Measurements from ENCODE around the gene UBL4A. TPM values are rescaled to one million over a fixed set of nuclear protein-coding genes. Genes with fewer than 3 reads are reported as not detected.

Gene UBL4A
- polyA plus RNA-seq, 1 of the 3 experiments (the other 2 are of a cell fraction), result 27.8 TPM

- no peak for TF ChIP-seq RFX5 (IDR thresholded peaks at IDR 0.05; ENCODE audit: low read length)
Measured at GRCh38 chrX:154450312-154450711, 36.1 kb downstream of the UBL4A start (continued).

DNA sequence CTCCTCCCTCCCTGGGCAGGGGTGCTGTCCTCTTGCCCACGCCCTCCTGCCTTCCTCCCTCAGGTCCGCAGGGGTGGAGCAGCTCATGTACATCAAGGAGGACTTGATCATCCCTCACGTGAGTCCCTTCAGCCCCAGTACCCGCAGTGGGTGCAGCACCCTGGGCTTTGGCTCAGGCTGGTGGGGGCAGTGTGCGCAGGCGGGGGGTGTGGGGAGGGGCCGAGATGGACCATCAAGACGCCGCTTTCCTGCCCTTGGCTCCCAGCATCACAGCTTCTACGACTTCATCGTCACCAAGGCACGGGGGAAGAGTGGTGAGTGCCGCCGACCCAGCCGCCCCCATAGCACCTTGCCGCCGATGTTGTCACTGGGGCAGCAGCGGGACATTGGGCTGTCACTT is 36.8 kb downstream of the UBL4A start:
- WGBS (ENCODE audit: low lambda C conversion rate), result 77% methylated on average over 4 of the region's 18 CpGs
- no peak for DNase-seq
- Histone ChIP-seq H3K4me3 (ENCODE audit: low read depth in 2 of 2, low read length in 1 of 2) (no peak overlapping the region), H3K79me2 (ENCODE audit: insufficient read depth) (peaks cover 16% of the 10 kb centered on the region), H3K9me3 (no peaks in the 10 kb centered on the region), H3K4me1 (ENCODE audit: control insufficient read depth in 1 of 2, insufficient read depth in 2 of 2, low read depth in 1 of 2, low read length in 1 of 2) (peaks cover 0 to 11% of the 10 kb centered on the region in 2 experiments; a peak in 1 of 4 replicates), H3K27ac (ENCODE audit: low read depth in 2 of 2, low read length in 1 of 2) (no peak overlapping the region), H3K27me3 (ENCODE audit: insufficient read depth) (peaks cover 23% of the 10 kb centered on the region), H3K4me2 (no peak overlapping the region), H3F3A (replicated peaks; ENCODE audit: insufficient read depth) (no peaks in the 10 kb centered on the region), H2AFZ (ENCODE audit: low read depth) (no peak overlapping the region), H3K36me3 (replicated peaks in 1 of 2; ENCODE audit: control insufficient read depth in 1 of 2, insufficient read depth in 2 of 2, low read length in 1 of 2) (peaks cover 0 to 2% of the 10 kb centered on the region in 2 experiments), H3K9ac (no peak overlapping the region), H4K20me1 (ENCODE audit: insufficient read depth) (0 out of 2 replicates have a peak, but pooled peaks cover 5% of the 10 kb centered on the region), H3K9me2 (no peaks in the 10 kb centered on the region)
- ChIA-PET POLR2A (no interaction called here), CTCF (interaction anchor here (1.0 kb wide), 1 partner anchor 50 kb away, joined by 3 read pairs; no protein-coding TSS in a partner anchor)
- TF ChIP-seq MEF2A (IDR thresholded peaks at IDR 0.05; ENCODE audit: borderline replicate concordance, low read depth) (no peak), EZH2phosphoT487 (IDR thresholded peaks at IDR 0.05; ENCODE audit: borderline replicate concordance, low read depth) (no peak), POLR2AphosphoS5 (IDR thresholded peaks at IDR 0.05; ENCODE audit: low read depth, low read length) (no peak), CHD2 (IDR thresholded peaks at IDR 0.05; ENCODE audit: low read length, partially characterized antibody) (no peak), MXI1 (IDR thresholded peaks at IDR 0.05; ENCODE audit: low read depth, low read length) (no peak), SMC3 (IDR thresholded peaks at IDR 0.05; ENCODE audit: low read depth, low read length) (no peak), USF1 (IDR thresholded peaks at IDR 0.05; ENCODE audit: borderline replicate concordance, low read depth) (no peak), EP300 (IDR thresholded peaks at IDR 0.05; ENCODE audit: borderline replicate concordance in 1 of 2, low read depth in 1 of 2, low read length in 1 of 2) (no peak), RCOR1 (IDR thresholded peaks at IDR 0.05; ENCODE audit: low read length) (no peak), USF2 (IDR thresholded peaks at IDR 0.05; ENCODE audit: borderline replicate concordance, low read depth, low read length) (no peak), YY1 (IDR thresholded peaks at IDR 0.05; ENCODE audit: low read depth) (no peak), GABPA (IDR thresholded peaks at IDR 0.05; ENCODE audit: low read depth) (no peak), FOXJ3 (CRISPR knock-in tag; IDR thresholded peaks at IDR 0.05) (no peak), GATA2 (CRISPR knock-in tag; IDR thresholded peaks at IDR 0.05) (no peak), JUND (IDR thresholded peaks at IDR 0.05) (no peak), RAD21 (IDR thresholded peaks at IDR 0.05; ENCODE audit: low read length) (no peak)
- TF ChIP-seq, protein P1, sequence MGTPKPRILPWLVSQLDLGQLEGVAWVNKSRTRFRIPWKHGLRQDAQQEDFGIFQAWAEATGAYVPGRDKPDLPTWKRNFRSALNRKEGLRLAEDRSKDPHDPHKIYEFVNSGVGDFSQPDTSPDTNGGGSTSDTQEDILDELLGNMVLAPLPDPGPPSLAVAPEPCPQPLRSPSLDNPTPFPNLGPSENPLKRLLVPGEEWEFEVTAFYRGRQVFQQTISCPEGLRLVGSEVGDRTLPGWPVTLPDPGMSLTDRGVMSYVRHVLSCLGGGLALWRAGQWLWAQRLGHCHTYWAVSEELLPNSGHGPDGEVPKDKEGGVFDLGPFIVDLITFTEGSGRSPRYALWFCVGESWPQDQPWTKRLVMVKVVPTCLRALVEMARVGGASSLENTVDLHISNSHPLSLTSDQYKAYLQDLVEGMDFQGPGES (IDR thresholded peaks at IDR 0.05; ENCODE audit: low read depth, low read length), result no peak
- TF ChIP-seq, protein P2, sequence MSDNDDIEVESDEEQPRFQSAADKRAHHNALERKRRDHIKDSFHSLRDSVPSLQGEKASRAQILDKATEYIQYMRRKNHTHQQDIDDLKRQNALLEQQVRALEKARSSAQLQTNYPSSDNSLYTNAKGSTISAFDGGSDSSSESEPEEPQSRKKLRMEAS (IDR thresholded peaks at IDR 0.05; ENCODE audit: low read depth), result no peak
